CD4-positive, alpha-beta T cell treated with Interleukin-15 for 4 hours (primary cell): ENCODE measurements around the gene GPR137.
A peak's percentile ranks its signal among the peaks of the same experiment; 100 is the strongest.

ENCODE experiments used
- DNase-seq: peaks from one replicate; pipeline ENCODE4 v3.0.0-alpha.2; 2020; ENCODE audit warnings: low spot score

The GPR137 gene

DNA sequence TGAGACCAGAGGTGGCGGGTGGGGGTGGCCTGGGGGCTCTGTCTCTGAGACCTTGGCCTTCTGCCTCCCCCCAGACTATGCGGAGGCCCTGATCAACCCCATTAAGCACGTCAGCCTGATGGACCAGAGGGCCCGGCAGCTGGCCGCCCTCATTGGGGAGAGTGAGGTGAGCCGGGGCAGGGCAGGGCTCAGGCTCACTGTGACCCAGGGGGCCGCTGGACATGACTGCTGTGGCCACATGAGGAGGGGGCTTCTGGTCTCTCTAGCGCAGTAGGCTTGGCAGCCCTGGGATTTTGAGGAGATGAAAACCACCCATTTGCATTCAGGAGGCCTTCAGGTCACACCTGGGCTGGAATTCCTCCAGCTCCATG, 21.7 kb upstream of the GPR137 start:
- no peak for DNase-seq

DNA sequence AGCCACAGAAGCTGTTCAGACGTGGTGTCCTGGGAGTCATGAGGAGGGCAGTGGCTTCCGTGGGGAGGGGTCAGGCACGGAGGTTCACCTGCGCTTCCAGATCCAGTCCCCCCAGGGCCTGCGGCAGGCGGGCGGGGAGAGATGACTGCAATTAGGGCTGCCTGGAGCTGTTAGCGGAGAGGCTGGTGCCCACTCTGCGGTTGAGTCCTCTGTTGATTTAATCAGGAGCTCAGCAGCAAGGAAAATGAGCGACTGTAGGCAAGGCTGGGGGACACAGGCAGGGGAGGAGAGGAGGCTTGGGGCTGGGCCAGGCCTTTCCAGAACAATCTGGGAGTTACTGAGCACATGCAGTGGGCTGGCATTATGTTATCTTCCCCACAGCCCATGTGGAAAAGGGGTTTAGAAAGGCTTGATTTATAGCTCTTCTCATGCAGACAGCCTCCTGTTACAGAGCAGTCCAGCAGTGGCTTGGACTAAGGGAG, 21.2 kb upstream of the GPR137 start:
- no peak for DNase-seq

DNA sequence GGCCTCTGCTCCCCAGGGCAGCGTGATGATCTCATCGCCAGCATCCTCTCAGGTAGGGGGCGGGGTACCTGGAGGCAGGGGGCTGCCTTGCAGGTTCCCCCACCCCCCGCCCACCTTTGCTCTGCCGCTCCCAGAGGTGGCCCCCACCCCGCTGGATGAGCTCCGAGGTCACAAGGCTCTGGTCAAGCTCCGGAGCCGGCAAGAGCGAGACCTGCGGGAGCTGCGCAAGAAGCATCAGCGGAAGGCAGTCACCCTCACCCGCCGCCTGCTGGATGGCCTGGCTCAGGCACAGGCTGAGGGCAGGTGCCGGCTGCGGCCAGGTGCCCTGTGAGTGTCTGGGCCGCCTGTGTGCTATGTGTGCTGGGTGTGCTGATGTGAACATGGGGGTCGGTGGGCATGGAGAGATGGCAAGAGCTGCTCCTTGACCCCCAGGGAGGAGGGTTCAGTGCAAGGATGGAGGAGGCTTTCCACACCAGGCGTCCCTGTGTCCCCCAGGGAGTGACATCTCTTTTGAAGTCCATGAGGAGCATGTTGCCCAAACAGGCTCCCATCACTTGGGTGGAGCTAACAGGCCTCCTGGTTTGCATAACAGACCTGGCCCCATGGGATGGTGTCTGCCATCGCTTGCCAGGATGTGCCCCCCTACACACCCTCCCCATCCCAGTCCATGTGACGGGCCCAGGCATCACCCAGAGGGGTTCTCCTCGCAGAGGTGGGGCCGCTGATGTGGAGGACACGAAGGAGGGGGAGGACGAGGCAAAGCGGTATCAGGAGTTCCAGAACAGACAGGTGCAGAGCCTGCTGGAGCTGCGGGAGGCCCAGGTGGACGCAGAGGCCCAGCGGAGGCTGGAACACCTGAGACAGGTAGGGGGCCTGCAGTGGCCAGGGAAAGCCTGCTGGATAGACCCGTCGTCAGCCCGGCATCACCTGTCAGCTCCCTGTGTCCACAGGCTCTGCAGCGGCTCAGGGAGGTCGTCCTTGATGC, 20.2 kb upstream of the GPR137 start:
- DNase-seq, result no peak

DNA sequence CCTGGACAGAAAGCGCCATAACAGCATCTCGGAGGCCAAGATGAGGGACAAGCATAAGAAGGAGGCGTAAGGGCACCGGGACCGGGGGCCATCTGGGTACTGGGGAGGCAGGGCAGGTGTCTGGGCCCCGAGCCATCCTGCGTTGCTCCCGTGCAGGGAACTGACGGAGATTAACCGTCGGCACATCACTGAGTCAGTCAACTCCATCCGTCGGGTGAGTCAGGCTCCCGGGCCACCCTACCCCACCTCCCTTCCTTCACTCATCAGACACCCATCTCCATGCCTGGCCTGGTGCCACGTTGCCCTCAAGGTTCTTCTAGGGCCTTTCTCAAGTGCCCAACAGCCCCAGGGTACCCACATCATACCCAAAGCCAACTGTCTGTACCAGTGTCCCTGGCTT, 19.3 kb upstream of the GPR137 start:
- no peak for DNase-seq

DNA sequence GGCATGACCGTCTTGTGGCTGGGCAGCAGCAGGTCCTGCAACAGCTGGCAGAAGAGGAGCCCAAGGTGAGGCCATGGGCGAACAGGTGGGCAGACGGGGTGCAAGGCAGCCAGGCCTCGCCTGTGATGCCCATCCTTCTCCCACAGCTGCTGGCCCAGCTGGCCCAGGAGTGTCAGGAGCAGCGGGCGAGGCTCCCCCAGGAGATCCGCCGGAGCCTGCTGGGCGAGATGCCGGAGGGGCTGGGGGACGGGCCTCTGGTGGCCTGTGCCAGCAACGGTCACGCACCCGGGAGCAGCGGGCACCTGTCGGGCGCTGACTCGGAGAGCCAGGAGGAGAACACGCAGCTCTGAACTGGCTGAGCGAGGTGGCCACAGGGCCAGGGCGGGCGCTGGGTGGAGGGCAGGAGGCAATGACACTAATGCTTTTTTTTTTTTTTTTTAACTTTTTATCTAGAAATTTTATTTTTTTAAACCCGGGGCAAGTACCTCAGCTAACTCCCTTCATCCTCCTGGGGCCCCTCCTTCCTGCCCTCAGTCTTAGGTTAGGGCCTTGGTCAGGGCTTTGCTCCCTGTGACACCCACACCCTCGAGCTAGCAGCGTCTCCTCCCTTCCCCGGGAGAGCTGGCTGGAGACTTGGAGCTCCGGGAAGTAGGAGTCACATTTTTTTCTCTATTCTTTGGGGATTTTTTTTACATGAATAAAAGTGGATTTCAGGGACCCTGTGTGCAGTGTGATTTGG, 18.3 kb upstream of the GPR137 start:
- DNase-seq, result no peak

DNA sequence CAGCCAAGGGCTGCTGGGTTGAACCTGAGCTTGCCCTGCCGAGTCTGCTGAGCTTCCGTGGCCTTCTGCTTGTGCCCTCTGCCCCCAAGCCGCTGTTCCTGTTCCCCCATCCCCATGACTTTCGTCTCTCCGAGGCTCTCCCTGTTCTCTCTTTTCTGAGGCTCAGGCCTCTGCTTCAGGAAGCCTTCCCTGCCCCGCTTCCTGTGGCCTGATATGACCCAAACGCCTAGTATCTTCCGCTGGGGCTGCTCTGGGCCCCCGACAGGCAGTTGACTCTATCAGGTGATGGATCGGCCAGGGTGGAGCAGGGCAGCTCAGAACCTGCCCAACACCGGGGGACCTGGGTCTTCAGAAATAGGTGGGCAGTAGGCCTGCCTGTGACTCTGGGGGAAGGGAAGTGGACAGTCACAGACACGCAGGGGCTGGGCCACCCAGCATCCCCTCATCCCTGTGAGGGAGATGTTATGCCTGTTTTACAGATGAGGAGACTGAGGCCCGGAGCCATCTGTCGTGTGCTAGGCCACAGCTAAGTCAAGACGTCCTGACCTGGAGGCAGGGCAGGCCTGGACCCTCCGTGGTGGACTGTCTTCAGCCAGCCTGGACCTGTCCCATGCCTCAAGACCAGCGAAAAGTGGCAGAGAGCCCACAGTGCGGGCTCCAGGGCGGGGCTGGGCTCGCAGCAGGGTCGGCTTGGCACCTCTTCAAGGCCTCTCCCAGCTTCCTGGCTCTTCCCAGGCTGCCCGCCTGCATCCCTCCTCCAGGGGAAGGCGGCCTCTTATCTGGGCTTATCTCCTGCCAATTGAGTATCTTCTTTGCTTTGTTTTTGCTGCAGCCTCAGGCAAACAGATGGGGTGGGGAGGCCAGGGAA, 17.4 kb upstream of the GPR137 start:
- no peak for DNase-seq

DNA sequence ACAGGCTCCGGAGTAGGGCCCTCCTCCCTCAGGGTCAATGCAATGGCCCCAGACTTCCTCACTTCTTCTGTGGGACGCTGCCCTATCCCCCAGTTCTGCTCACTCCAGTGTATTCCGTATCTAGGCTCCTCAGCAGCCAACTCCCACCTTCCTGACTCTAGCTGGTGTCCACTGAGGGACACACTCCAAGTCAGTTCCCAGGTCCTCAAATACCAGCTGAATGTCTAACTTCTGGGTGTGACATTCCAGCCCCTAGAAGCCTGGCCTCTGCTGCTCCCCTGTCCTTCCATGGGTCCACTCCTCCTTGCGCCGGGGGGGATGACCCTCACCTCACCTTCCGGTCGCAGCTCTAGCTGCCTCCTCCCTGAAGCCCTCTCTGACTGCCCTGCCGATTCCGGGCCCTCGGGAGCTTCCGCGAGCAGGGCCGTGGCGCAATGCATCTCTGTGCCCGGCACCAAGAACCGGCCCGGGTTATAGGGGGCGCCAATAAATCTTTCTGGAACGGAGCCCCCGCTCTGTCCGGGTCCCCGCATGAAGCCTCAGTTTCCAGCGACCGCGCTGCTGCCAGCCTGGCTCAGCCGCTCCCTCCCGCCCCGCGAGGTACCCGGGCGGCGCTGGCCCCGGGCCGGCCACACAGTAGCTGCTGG, 16.6 kb upstream of the GPR137 start:
- peak; percentile 31 for DNase-seq

DNA sequence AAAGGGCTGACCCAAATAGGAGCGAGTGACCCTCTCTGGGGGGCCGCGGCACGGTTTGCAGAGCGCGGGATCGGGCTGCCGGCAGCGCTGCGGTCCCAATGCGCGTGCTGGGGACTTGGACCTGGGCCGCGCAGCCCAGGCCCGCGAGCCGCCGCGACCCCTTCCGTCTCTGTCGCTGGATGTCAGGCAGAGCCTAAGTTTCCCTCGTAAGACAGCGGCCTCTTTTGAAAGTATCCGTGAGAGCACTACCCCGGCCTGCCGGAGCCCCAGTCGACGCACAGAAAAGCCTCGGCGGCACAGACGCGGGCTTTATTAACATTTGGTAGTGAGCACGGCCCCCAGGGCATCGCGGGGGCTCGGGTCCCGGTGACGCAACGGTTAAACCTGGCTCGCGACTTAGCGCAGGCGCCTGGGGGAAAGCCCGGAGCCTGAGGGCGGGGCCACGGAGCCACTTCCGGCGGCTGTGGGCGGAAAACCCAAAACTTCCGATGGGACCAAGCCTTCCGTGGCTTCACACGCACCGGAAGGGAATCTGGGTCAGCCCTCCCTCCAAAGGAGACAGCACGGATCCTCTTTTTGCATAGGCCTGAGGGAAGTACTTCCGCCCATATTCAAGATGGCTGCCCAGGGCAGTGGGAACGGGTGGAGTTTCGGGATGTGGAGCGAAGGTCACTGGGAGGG, 16.0 kb upstream of the GPR137 start:
- peak; percentile 98 for DNase-seq

DNA sequence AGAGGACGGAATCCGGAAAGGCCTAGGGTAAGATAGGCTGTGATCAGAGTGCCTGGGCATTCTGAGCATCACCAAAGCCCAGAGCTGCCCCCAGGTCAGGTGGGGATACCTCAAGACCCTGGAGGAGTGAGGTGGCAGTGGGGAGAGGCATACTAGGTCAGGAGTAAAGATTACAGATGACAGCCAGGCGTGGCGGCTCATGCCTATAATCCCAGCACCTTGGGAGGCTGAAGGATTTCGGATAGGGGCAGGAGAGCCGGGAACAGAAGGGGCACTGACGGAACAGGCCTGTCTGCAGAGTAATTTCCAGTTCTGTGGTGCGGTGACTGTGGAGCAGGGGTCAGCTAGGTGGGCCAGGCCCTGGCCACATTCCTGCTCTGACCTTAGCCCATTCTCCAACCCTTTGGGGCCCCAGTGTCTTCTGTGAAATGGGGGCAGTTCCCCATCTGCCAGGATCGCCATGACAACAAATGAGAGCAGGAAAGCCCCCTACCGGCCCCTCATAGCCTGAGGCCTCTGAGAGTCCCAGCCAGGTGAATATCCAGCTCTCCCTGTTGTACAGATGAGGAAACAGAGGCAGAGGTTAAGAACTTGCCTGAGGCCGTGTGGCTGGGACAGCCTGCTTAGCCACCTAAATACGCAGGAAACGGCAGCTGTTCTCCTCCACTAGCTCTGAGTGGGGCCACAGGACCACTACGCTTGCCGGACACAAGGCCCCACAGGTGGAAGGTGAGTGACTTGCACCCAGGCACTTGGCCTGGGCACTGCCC, 10.4 kb upstream of the GPR137 start:
- DNase-seq, result no peak

DNA sequence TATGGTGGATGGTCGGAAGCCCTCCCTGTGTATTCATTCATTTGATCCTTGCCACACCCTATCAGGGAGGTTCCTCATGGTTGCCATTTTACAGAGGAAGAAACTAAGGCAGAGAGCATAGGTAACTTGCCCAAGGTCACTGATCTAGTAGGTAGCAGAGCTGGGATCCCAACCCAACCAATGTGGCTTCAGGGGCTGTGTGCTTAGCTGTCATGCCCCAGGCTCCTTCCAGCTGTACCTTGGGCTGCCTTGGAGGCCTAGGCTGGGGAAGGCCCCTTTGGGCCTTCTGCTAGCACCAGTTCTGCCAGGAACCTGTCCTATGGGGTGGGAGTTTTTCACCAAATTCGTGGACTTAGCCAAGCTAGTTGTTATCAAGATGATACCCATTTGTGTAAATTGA, 9.8 kb upstream of the GPR137 start:
- no peak for DNase-seq

DNA sequence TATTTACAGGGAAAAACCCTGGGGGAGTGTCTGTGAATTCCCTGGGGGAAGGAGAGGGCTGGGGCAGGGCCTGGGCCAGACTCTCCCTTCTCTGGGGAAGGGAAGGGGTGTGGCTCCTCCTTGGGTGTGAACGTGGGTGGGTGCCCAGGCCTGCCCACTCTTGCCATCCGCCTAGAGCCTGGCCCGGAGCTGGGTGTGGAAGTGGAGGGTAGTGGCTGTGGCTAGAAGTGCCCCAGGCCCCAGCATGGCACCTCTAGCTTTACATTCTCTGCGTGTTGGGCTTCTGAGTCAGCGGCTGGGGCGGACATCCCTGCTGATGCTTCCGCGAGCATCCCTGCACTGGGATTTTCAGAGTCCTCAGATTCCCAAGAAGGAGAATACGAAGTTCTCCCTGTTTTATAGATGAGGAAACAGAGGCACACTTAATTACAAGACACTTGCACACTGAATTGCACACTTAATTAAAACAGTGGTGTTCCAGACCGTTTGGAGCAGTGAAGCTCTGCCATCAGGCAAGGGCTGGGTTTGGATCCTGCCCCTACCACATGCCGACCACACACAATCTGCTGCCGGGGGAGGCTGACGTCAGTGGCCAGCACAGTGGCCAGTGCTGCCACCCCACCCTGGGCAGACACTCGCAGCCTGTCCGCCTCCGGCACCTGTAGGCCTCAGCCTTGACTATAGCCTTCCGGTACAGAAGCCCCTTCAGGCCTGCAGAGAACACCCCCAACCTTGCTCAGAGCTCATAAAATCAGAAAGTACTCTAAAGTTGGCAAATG, 8.8 kb upstream of the GPR137 start:
- no peak for DNase-seq

DNA sequence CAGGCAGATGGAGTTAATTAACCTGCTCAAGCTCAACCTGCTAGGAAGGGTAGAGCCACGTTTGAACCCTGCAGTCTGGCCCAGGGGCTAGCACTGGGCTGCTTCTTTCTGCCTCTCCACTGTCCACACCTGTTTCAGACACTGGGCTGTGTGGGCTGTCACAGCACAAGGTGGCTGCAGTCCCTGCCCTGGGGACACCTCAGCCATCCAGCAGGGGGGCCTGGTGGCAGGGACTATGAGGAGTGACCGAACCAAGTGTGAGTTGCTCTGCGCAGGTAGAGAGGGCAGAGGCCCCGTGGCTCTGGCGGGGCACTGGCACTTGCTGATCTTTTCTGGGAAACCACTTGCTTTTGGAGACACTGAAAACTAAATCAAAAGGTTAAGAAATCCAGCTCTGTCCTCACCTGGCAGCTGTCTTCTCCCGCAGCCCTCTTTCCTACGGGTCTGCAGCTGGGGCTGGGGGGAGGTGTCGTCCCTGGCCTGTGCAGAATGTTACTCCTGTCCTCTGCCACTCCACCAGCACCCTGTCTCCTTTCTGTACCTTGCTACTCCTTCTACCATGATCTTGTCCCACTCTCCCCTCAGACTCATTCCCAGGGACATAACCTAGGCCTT, 7.0 kb upstream of the GPR137 start:
- DNase-seq, result no peak

DNA sequence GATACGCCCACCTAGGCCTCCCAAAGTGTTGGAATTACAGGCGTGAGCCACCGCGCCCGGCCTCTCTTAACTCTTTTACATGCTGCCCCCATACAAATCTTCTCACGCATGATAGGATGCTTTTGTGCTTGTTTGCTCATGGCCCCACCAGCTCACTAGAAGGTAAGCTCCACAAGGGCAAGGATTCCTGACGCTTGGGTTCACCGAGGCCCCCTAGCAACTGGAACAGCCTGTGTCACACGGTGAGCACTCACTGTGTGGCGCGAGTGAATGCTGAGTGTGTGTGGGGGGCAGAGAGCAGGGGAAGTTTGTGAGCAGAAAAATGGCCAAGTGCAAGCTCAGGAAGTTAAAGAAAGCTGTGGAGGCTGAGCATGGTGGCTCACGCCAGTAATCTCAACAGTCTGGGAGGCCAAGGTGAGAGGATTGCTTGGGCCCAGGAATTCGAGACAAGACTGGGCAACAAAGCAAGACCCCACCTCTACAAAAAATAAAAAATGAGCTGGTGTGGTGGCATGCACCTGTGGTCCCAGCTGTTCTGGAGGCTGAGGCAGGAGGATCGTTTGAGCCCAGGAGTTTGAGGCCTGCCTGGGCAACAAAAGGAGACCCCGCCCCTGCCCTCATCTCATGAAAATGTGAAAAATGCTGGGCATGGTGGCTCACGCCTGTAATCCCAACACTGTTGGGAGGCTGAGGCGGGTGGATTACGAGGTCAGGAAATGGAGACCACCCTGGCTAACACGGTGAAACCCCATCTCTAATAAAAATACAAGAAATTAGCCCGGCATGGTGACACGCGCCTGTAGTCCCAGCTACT, 3.5 kb upstream of the GPR137 start:
- no peak for DNase-seq

DNA sequence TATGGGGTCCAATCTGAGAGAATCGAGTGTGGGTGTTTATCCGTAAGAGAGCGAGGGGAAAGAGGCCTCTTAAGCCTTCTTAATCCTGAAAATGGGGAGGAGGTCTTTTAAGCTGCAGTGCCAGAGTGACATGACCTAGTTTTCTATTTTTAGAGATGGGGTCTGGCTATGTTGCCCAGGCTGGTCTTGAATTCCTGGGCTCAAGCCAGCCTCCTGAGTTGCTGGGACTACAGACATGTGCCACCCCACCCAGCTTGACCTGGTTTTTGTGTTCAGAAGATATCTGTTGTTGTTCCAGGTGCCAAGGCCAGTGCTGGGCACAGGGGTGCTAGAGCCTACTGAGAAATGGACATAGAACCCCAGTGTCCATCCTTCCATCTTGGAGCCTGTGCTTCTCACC, 2.6 kb upstream of the GPR137 start:
- DNase-seq, result no peak

DNA sequence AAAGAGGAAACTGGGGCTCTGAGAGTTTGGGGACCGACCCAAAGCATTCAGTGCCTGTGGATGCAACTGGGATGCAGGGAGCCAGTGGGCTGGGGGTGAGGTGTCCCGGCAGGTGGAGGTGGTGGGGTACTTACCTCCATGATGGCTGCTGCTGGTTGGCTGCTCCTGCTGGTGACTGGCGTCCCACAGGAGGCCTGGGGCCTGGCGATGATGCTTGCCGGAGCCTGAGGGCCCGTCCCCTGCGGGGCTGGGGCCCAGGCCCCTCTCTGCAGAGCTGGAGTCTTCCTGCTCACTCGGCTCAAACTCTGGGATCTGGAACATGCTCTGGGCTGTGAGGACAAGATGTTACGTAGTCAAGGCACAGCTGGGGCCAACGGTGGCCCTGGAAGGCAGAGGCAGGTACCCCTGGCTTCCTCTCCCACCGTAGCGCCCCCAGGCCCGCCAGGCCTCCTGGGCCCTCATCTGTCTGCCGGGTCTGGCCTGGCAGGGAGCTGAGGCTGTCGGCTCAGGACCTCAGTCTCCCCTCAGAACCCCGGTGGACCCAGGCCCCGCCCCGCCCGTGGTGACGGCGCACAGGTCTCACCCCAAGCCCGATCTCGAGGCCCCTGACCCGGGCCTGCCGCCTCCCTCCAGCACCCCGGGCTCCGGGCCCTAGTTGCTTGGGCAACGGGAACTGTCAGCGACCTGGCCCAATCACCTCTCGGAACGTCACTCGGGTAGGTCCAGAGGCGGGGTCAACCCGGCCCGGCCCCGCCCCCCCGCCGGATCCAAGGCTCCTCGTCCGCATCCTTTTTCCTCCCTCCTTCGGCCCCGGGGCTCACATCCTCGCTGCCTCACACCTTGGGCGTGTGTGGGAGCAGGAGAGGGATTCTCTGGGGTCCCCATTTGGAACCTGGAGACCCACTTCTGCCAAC, 1.3 kb upstream of the GPR137 start, which contains the start of gene BAD:
TSS of gene BAD (minus strand) at position 618 of the 914 bp plus-strand sequence. CDS start at position 321, 297 bp downstream.
- peak; percentile 93 for DNase-seq

DNA sequence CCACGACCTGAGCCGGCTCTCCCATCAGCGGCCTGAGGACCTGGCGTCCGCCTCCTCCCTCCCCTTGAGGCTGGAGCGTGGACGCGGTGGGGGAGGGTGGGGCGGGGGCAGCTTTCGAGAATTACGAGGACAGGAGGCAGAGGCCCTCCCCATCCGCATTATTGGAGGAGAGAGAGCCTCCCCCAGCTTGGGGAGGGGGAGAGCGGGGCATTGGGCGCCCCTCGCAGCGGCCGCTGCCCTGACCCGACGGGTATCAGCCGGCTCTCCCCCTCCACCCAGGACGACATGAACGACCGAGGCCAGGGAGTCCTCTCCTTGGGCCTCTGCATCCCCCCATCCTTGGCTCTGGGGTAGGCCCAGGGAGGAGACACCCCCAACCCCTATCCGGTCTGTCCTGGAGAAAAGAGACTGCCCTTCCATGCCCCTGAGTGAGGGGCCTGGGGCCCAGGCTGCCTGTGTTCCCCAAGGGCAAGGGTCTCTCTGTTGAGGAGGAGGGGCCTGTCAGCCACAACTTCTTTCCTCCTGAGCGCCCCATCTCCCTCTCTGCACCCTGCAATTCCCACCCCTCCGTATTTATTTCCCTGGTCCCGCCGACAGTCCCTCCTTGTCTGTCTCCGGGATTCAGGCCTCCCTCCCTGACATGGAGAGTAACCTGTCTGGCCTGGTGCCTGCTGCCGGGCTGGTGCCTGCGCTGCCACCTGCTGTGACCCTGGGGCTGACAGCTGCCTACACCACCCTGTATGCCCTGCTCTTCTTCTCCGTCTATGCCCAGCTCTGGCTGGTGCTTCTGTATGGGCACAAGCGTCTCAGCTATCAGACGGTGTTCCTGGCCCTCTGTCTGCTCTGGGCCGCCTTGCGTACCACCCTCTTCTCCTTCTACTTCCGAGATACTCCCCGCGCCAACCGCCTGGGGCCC, 495 bp downstream of the GPR137 start:
- DNase-seq, result no peak
